ENCODE data around the gene SEC61A1.

Gene SEC61A1

GRCh38 chr3:128077665-128078064, 25.4 kb downstream of the SEC61A1 start:
- DNase-seq (ENCODE audit: low read depth in 2 of 2) = no peak

DNA sequence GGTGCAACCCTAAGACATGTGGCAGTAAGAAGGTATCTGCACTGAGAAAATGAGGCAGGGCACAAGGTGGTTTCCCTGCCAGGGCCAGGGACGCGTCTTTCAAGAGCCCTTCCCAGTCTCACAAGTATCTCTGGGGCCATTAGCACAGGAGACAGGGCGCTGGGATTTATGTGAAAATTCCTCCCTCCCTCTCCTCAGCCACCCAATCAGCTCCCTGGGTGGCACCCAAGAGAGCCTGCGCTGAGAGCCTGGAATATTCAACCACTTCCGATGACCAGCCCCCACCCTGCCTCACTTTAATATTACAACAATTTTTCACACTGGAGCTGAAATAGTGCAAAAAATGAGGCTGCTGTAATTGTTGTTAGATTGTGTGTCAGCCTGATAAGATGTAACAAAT, 26.1 kb downstream of the SEC61A1 start:
- no peak for DNase-seq (ENCODE audit: low read depth in 2 of 2)

DNA sequence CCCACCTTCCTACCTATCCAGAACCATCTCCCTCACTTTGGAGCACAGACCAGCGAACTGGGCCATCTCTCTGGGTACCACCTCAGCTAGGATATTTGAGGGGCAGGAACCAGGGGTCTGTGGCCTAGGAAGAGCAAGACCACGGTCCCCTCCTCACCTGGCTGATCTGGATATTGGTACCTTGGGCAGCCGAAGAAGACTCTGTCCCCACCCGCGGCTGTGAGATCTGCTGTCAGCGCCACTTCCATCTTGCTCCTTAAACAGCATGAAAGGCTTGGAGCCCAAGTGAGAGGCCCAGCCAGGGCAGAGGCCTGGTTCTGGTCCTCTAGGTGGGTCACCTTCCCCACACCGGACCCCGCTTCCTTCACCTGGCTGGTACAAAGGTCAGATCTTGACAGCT, 26.6 kb downstream of the SEC61A1 start:
- no peak for DNase-seq (ENCODE audit: low read depth in 2 of 2)

DNA sequence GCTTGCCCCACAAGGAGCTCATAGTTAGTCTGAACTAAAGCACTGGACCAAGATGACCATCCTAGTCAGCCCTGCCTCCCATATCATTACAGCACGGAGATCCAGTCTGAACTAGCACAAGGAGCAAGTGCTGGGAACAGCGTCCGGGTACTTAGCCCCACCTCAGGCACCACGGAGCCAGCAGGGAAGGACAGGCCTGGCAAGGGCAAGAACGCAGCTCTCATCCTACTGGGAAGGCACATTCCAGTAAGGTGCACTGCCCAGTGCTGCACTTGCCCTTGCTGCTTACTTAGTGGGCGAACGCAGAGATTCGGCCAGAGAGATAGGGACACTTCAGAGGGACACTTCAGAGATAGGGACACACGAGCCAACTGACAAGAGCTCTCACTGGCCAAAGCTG, 27.6 kb downstream of the SEC61A1 start:
- no peak for DNase-seq (ENCODE audit: low read depth in 2 of 2)

GRCh38 chr3:128080323-128081080, 28.3 kb downstream of the SEC61A1 start:
- no peak for DNase-seq (ENCODE audit: low read depth in 2 of 2)

GRCh38 chr3:128081226-128081625, 29.0 kb downstream of the SEC61A1 start:
- no peak for DNase-seq (ENCODE audit: low read depth in 2 of 2)

DNA sequence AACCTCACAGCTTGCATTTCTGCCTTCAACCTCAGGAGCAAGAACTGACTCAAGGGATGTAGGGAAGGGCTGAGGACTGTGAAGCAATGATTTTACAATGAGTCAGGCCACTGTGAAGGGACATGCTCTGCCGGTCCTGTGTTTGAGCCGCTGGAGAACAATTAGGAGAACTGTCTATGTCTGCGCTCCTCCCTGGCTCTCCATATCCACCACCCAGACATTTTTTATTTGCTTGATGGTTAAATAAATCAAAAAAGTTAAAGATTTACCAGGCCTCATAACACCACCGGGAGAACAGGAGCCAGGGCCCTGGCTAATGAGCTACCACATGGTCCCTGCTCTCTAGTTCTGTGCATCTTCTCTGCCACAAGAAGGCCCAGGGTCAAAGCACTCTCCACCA, 29.6 kb downstream of the SEC61A1 start:
- no peak for DNase-seq (ENCODE audit: low read depth in 2 of 2)

DNA sequence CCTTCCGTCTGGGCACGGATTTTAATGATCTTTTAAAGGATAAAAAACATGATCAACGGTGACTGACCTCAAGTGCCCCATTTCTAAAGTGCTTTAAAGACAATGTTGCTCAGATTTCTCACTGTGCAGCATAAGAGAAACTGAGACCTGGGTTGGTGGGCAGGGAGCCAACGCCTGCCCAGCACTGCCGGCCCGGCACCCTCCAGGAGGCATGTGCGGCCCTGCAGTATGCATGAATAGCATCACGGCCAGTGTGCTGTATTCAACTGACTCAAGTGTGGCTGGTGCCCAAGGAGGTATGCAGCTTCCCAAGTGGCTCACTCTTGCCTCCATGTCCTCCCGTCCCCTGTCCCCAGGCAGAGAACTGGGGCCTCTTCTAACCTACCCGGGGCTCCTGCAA, 30.3 kb downstream of the SEC61A1 start:
- DNase-seq (ENCODE audit: low read depth in 2 of 2) = no peak

GRCh38 chr3:128083396-128083795, 31.2 kb downstream of the SEC61A1 start:
- DNase-seq (ENCODE audit: low read depth in 2 of 2) = no peak

DNA sequence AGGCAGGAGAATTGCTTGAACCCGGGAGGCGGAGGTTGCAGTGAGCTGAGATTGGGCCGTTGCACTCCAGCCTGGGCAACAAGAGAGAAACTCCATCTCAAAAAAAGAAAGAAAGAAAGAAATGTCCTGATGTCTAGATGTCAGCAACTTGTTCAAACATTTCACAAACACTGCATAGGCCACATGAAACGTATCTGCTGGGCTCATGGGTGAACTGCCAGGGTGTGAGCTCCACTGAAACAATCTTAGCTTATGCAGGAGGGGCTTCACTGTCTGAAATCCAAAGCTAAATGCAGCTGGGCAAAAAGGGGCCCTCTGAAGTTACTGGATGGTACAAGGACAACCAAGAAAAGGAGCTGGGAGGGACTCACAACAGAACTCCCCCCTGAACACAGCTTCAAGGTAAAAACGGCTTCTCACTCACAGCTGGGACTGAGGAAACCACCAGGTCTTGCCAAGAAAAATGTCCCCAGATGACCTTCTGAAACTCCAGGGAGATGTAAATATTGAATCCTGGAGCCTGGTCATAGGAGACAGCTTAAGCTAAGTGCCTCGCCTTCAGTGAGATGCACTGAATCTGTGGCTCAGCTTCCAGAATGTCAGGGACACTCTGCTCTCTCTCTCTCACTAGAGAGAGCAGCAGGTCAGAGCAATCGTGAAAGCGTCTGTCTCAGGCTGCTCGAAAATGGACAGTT, 31.9 kb downstream of the SEC61A1 start:
- DNase-seq (ENCODE audit: low read depth in 2 of 2) = no peak

GRCh38 chr3:128084675-128085021, 32.4 kb downstream of the SEC61A1 start:
- no peak for DNase-seq (ENCODE audit: low read depth in 2 of 2)

- DNase-seq (ENCODE audit: low read depth in 2 of 2) = no peak
Observed at GRCh38 chr3:128089135-128089534, 36.9 kb downstream of the SEC61A1 start.

DNA sequence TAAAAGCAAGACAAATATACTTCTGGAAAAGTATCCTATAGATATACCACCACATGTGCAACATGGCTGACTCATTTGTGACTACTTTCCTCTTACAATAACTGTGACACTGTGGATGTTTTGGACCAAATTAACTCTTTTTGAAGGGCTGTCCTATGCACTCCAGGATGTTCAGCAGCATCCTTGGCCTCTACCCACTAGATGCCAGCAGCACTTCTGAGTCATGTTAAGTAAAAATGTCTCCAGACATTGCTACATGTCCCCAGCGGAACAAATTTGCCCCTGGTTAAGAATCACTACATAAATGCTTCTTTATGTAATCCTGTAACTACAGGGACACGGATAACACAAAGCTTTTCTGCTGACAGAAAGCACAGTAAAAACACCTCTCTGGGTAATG, 39.3 kb downstream of the SEC61A1 start:
- no peak for DNase-seq (ENCODE audit: low read depth in 2 of 2)

DNA sequence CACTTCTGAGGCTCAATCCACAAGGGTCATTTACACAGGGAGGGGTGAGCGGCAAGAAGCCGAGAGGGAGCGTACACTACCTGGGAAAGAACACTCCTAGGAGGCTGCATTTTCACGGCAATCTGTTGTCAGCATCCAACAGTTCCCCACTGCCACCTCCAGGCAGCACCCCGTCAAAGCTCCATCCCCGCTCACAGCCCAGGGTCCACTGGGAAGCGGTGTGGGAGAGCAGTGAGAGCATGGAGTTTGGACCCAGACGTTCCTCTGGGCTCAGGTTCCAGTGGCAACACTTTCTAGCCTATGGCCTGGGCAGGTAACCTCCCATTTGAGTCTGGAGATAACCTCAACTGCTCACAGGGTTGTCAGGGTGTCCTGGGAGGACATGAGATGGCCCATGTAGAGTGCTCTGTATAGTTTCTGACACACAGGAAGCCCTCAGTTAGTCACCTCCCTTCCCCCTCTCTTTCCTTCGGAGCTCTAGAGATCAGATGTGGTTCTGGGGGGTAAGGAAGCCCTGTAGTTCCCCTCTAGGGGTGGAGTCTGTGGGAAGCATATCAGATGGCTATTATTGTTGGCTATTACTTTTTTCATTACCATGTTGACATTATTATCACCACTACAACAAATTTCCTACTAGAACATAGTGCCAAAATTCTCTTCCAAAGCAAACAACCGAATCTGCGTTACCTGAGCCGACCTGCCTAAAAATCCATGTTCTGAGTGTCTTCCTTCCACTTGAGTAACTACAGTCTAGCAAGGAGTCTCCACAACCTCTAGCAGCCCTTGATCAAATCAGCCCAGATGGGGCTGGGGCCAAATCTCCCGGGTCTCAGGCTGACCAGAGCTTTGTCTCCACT, 42.3 kb downstream of the SEC61A1 start:
- DNase-seq (ENCODE audit: low read depth in 2 of 2) = no peak

DNA sequence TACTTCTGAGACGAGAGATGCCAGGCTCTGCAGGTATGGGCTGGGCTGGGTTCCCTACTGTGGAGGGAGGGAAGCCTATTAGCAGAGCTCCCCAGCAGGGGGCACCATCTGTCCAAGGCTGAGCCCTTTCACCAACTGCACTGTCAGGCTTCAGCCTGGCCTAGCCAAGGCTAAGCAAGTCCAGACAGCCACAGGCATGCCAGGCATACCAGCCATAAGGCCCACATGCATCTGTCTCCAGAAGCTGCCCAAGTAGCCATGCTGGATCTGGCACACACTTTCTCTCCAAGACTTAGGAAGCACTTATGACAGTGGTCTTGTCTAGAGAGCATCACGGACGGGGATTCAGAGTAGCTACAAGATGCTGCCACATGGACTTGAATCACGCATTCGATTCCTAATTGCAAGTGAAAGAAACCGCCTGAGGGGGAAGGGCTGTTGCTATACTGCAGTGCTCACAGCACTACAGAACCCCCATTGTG, 43.0 kb downstream of the SEC61A1 start:
- peak; percentile 69 to 74 for DNase-seq (ENCODE audit: low read depth in 2 of 2)

DNA sequence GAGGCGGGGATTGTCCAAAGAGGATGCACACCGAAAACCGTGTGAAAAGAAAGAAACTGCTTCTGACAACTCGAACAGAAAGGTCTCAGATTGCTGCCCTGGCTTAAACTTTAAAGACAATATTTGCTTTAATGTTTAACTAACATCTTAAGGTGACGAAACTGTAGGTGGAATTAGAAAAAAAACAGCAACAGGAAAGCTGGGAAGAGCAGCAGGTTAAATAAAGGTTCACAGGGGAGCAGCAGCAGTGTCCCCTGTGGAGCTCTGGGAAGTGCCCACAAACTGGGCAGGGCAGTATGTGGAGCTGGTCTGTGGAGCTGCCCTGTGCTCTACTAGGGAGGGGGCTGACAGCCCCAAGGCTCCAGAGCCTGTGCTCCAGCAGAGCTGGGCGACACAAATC, 46.0 kb downstream of the SEC61A1 start:
- DNase-seq (ENCODE audit: low read depth in 2 of 2) = no peak

DNA sequence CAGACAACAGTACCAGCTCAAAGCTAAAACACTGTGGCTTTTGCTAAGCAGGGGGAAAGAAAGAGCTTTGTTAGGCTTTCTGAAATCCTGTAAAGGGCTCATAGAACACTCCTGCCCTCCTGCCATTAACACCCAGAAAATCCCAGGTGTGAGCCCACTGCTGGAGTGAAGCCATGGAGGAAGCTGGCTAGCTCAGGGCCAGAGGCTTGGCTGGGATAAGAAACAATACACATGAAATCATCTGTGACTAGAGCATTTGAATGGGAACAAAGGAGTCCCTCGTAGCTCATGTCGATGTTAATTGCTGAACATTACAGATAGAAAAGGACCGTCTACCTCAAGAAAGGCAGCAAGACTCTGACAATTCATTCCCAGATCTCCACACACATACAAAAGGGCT, 47.9 kb downstream of the SEC61A1 start:
- no peak for DNase-seq (ENCODE audit: low read depth in 2 of 2)

DNA sequence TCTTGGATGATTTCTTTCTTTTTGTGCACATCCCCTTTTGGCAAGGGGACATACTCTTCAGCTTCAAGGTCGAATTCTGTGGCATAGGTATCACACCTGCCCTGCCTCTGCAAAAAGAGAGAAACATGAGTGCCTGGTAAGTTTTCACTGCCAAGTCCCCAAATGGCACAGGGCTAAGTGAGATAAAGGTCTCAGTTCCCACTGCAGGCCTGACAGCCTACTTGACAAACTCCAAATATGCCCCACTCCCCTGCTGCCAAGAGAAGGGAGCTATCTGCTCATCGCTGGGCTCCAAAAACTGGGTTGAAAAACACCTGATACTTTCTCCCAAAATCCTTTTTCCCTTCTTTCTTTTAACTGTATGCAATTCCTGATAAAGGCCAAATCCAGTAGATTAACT, 48.4 kb downstream of the SEC61A1 start:
- DNase-seq (ENCODE audit: low read depth in 2 of 2) = no peak

DNA sequence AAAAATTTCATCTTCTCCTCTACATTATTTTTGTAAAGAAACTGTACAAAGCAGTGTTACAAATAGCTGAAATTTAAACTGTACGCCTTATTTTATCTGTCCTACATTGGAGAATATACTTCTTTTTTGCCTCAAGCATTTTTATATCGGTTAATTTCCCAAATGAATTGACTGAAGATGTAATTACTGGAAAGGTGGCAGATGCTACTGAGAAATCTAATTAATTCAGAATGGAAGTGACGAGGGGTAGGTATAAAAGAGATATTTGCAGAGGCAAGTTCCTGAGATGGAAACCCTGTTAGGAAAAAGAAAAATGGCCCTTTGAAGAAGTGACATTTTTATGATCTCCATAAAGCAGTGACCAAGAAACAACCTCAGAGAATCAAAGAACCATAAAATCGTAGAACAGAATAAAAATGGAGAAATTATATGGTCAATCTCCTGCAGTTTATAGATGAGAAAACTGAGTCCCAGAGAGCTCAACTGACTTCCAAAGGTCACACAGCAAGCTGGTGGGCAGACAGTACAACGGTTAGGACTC, 51.0 kb downstream of the SEC61A1 start:
- no peak for DNase-seq (ENCODE audit: low read depth in 2 of 2)

DNA sequence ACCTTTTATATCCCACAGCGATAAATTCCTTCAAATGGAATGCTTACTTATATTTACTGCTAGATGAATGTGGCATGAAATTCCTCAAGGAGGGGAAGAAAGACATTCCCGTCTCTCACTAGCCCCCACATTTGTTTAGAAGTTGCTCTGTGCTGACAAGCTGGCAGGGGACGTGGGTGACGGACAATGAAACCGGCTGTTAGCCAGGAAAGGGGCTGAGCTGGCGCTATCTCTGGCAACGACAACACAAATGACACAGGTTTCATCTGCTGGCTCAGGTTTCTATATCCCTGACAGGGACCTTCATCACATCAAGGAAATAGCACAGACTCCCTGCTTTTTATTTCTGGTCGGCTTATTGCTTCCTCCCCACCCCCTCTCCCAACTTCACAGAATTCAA, 55.6 kb downstream of the SEC61A1 start:
- no peak for DNase-seq (ENCODE audit: low read depth in 2 of 2)

DNA sequence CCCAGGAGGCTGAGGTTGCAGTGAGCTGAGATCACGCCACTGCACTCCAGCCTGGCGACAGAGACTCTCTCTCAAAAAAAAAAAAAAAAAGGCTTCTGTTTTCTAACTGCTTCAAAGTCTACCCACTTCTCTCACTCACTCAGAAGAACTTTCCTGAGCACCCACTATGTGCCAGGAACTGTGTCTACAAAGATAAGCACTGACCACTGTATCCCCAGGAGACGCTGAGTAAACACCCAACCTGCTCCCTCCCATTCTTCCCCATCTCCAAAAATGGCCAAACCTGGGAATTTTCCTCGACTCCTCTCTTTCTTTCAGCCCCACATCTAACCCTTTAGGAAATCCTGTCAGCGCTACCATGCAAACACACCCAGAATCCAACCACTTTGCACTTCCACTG, 58.9 kb downstream of the SEC61A1 start:
- no peak for DNase-seq (ENCODE audit: low read depth in 2 of 2)

- DNase-seq (ENCODE audit: low read depth in 2 of 2) = no peak
Observed at GRCh38 chr3:128112357-128112968, 60.2 kb downstream of the SEC61A1 start.

Data from stimulated activated CD4-positive, alpha-beta T cell treated with anti-CD3 and anti-CD28 coated beads, Interleukin-1b, Interleukin-23, amount 100 ng/mL, for 4 hours (primary cell).